A549 treated with ZK216348 at 1 μM for 4 hours (cell line): Measurements from ENCODE around the gene SYT9. TPM values are rescaled to one million over a fixed set of nuclear protein-coding genes. Genes with fewer than 3 reads are reported as not detected.

ENCODE experiments used
- total RNA-seq: library from RNA; stranded (reverse); fragments of 200-300 nt; extraction: Qiagen RNA extraction; gene quantifications from 5 replicates; pipeline ENCODE4 v1.2.3, GENCODE V29; 2022; ENCODE audit warnings: low read depth

SYT9 gene
- total RNA-seq: 0.08 to 0.31 TPM (median 0.21 TPM) in 5 replicates

GRCh38 chr11:7251836-7252682 is at the start of gene SYT9:
Gene SYT9 (plus strand): TSS chr11:7251904. CDS start chr11:7252187, 283 bp downstream.

GRCh38 chr11:7485186-7486097 is 233.7 kb downstream of the SYT9 start, which contains the start of gene OLFML1:
Gene OLFML1 (plus strand): TSS chr11:7485506. CDS start chr11:7485876, 370 bp downstream.

GRCh38 chr11:7513234-7514098 is 261.8 kb downstream of the SYT9 start, which contains the start of gene PPFIBP2:
Gene PPFIBP2 (plus strand): TSS chr11:7513999. CDS start chr11:7549476, 35,477 bp downstream.

Other genes with a start within 250 kb of the SYT9 start
- gene ZNF214, start 231.6 kb upstream of the SYT9 start, total RNA-seq: 0.49 to 1.5 TPM (median 0.73 TPM) in 5 replicates
- not detected in 5 replicates for gene NLRP14, start 231.4 kb upstream of the SYT9 start, total RNA-seq
- not detected in 5 replicates for gene RBMXL2, start 162.9 kb upstream of the SYT9 start, total RNA-seq
- gene OLFML1, start 233.6 kb downstream of the SYT9 start, total RNA-seq: not detected in 5 replicates